DND-41 (cell line): ENCODE results near the gene SCAPER.

Experiments used
- ATAC-seq: fragments of 200-7000 bp; cut with Tn5 transposase; 3 replicates; pipeline ENCODE4 v1.9.1; 2021; ENCODE audit warnings: low read depth; ENCODE audit not compliant: insufficient read depth
- DNase-seq: peaks from one replicate; pipeline ENCODE4 v3.0.0-alpha.2; 2020
- H2AFZ ChIP-seq: 2 replicates; pipeline ENCODE4 v1.6.0; 2012; ENCODE audit warnings: low read depth, low read length
- H3K27ac ChIP-seq: 2 replicates; pipeline ENCODE4 v1.5.1; 2012; ENCODE audit warnings: low read length, inconsistent platforms
- H3K27me3 ChIP-seq: fragments of 200-600 bp; sonication (generic); 2 replicates; pipeline ENCODE4 v1.6.0; 2012; ENCODE audit warnings: low read length, mild to moderate bottlenecking, inconsistent platforms; ENCODE audit not compliant: insufficient read depth, poor library complexity
- H3K36me3 ChIP-seq: 2 replicates; pipeline ENCODE4 v1.5.1; 2012; ENCODE audit warnings: low read length, inconsistent platforms; ENCODE audit not compliant: insufficient read depth
- H3K4me1 ChIP-seq: 2 replicates; pipeline ENCODE4 v1.5.1; 2012; ENCODE audit warnings: mild to moderate bottlenecking, low read length; ENCODE audit not compliant: insufficient read depth
- H3K4me2 ChIP-seq: 2 replicates; pipeline ENCODE4 v1.6.0; 2012; ENCODE audit warnings: mild to moderate bottlenecking, moderate library complexity, low read length, inconsistent platforms; ENCODE audit not compliant: insufficient read depth
- H3K4me3 ChIP-seq, 2 experiments: fragments of 200-600 bp in 1 of 2; shearing (Covaris generic) in 1 of 2; 2 replicates each; pipeline ENCODE4 v1.5.1; 2012 to 2016; ENCODE audit warnings: inconsistent platforms in 2 of 2, low read length in 2 of 2, mild to moderate bottlenecking in 2 of 2, low read depth in 1 of 2, moderate library complexity in 1 of 2
- H3K79me2 ChIP-seq: 2 replicates; pipeline ENCODE4 v1.6.0; 2012; ENCODE audit warnings: low read length, inconsistent platforms; ENCODE audit not compliant: insufficient read depth
- H3K9ac ChIP-seq: 2 replicates; pipeline ENCODE4 v1.6.0; 2012; ENCODE audit warnings: low read depth, mild to moderate bottlenecking, inconsistent platforms, low read length, moderate library complexity
- H3K9me3 ChIP-seq: 2 replicates; pipeline ENCODE4 v1.5.1; 2012; ENCODE audit warnings: low read length, moderate library complexity, mild to moderate bottlenecking, inconsistent platforms; ENCODE audit not compliant: insufficient read depth, severe bottlenecking
- H4K20me1 ChIP-seq: 2 replicates; pipeline ENCODE4 v1.6.0; 2012; ENCODE audit warnings: low read length; ENCODE audit not compliant: insufficient read depth
- EZH2 ChIP-seq: IDR thresholded peaks from 3 replicates; pipeline ENCODE4 v1.6.1; 2012; ENCODE audit warnings: borderline replicate concordance, low read depth, mild to moderate bottlenecking, moderate library complexity, low read length, inconsistent platforms; ENCODE audit not compliant: severe bottlenecking
- TF ChIP-seq, protein P1 (sequence below): IDR thresholded peaks from 2 replicates; pipeline ENCODE4 v1.5.1; 2012; ENCODE audit warnings: borderline replicate concordance, low read length, moderate library complexity, mild to moderate bottlenecking; ENCODE audit not compliant: poor library complexity, severe bottlenecking; ENCODE audit errors: extremely low read depth

SCAPER gene

DNA sequence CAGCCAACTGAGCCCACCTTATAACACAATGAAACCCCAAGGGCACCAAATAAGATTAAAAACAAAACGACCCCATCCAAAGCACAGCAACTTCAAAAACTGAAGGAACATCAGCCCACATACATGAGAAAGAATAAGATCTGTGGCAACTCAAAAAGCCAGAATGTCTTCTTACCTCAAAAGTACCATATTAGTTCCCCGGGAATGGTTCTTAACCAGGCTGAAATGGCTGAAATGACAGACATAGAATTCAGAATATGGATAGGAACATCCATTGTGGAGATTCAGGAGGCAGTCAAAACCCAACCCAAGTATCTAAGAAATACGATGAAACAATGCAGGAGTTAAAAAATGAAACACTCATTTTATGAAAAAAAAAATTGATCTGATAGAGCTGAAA is 222.3 kb downstream of the SCAPER start:
- no peaks in the 10 kb centered on the region for H4K20me1 ChIP-seq
- no peak for ATAC-seq
- no peaks in the 10 kb centered on the region for H3K9me3 ChIP-seq

DNA sequence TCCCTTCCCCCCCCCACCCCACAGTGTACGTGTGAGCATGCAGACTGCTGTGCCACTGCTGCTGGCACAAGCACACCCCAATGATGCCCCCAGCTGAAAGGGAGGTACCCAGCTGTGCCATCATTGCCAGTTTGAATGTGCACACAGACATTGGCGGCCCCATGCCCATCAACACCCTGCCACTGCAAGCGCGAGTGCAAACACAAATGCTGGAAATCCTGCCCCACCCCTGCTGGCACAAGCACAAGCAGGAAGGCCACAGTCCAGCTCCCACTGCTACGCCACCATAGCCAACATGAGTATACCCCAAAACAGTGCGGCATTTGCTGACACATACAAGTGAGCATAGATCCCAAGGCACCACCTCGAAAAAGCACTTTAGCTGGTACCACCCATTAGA is 222.9 kb downstream of the SCAPER start:
- Histone ChIP-seq H3K27ac (no peak overlapping the region), H3K79me2 (no peaks in the 10 kb centered on the region)
- TF ChIP-seq, protein P1, sequence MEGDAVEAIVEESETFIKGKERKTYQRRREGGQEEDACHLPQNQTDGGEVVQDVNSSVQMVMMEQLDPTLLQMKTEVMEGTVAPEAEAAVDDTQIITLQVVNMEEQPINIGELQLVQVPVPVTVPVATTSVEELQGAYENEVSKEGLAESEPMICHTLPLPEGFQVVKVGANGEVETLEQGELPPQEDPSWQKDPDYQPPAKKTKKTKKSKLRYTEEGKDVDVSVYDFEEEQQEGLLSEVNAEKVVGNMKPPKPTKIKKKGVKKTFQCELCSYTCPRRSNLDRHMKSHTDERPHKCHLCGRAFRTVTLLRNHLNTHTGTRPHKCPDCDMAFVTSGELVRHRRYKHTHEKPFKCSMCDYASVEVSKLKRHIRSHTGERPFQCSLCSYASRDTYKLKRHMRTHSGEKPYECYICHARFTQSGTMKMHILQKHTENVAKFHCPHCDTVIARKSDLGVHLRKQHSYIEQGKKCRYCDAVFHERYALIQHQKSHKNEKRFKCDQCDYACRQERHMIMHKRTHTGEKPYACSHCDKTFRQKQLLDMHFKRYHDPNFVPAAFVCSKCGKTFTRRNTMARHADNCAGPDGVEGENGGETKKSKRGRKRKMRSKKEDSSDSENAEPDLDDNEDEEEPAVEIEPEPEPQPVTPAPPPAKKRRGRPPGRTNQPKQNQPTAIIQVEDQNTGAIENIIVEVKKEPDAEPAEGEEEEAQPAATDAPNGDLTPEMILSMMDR: no peak
- TF ChIP-seq EZH2: no peak

More for the DNA sequence above, 222.3 kb downstream of the SCAPER start:
- no peak for DNase-seq
- Histone ChIP-seq H3K36me3 (no peaks in the 10 kb centered on the region), H3K4me2 (no peak overlapping the region), H3K79me2 (no peaks in the 10 kb centered on the region), H3K27ac (no peak overlapping the region), H2AFZ (no peak overlapping the region), H3K27me3 (no peaks in the 10 kb centered on the region), H3K4me3 (no peak overlapping the region), H3K4me1 (no peaks in the 10 kb centered on the region), H3K9ac (no peak overlapping the region)
- TF ChIP-seq EZH2: no peak
- TF ChIP-seq, protein P1: no peak

DNA sequence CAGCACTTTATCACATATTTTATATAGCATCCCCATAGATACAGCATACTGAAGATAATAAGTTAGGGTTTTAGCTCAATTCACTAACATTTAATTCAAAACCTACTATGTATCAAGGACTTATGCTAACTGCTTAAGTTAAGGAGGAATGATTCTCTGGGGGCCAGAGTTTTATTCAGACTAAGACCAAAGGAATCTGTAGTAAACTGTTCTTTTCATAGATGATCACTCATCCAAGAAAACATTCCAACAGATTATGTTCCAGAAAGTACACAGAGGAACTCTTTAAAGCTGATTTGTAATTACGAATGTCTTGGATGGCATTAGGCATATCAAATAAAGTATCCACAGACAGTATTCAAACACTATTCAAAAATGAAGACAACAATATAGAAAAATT is 226.4 kb downstream of the SCAPER start:
- H3K27ac ChIP-seq: no peak overlapping the region
- DNase-seq (no peak), ATAC-seq (no peak)
- H4K20me1 ChIP-seq: no peaks in the 10 kb centered on the region
- H3K79me2 ChIP-seq: no peaks in the 10 kb centered on the region
- no peaks in the 10 kb centered on the region for H3K9me3 ChIP-seq
- H3K4me2 ChIP-seq: no peak overlapping the region
- H3K27me3 ChIP-seq: no peaks in the 10 kb centered on the region
- H3K9ac ChIP-seq: no peak overlapping the region
- H2AFZ ChIP-seq: no peak overlapping the region
- H3K36me3 ChIP-seq: no peaks in the 10 kb centered on the region
- H3K4me1 ChIP-seq: no peaks in the 10 kb centered on the region
- TF ChIP-seq EZH2: no peak
- TF ChIP-seq, protein P1: no peak
- no peak overlapping the region for H3K4me3 ChIP-seq

More for the DNA sequence above, 222.9 kb downstream of the SCAPER start:
- Histone ChIP-seq H3K36me3 (no peaks in the 10 kb centered on the region), H3K4me1 (no peaks in the 10 kb centered on the region), H2AFZ (no peak overlapping the region), H3K9ac (no peak overlapping the region), H3K27me3 (no peaks in the 10 kb centered on the region), H3K4me2 (no peak overlapping the region), H3K9me3 (no peaks in the 10 kb centered on the region), H3K4me3 (no peak overlapping the region), H4K20me1 (no peaks in the 10 kb centered on the region)
- ATAC-seq: no peak
- no peak for DNase-seq

DNA sequence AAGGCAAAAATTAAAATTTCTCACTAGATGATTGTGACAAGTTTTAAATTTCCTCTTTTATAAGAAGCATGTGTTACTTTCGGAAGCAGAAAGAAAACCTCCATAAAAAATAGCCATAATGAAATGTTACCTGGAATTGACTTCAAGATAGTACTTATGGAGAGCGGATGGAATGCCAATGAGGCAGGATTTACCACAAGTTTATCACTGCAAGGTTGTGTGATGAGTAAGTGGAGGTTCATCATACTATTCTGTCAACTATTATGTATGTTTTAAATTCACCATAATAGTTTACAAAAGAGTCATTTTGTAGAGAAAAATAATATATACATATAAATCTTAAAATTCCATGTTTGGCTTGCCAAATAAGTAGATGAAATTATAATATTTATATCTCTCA is 230.3 kb downstream of the SCAPER start:
- Histone ChIP-seq H3K4me3 (no peak overlapping the region), H4K20me1 (no peaks in the 10 kb centered on the region), H3K27ac (no peak overlapping the region), H3K4me2 (no peak overlapping the region), H3K9ac (no peak overlapping the region), H3K9me3 (no peaks in the 10 kb centered on the region), H3K4me1 (no peaks in the 10 kb centered on the region), H3K27me3 (no peaks in the 10 kb centered on the region), H2AFZ (no peak overlapping the region), H3K36me3 (no peaks in the 10 kb centered on the region), H3K79me2 (no peaks in the 10 kb centered on the region)
- no peak for DNase-seq
- no peak for ATAC-seq
- TF ChIP-seq EZH2: no peak
- TF ChIP-seq, protein P1: no peak
